SIG-M5 (cell line): Measurements from ENCODE around the gene RPS6KA2.
"Not testable (repeated sequence)": the region's sequence is repeated elsewhere in the genome, so short reads cannot be mapped to it uniquely, and the experiment has no call there.

Experiments
- DNase-seq: peaks from one replicate; lab custom pipeline; 2025; lab: John Stamatoyannopoulos, UW

The RPS6KA2 gene

DNA sequence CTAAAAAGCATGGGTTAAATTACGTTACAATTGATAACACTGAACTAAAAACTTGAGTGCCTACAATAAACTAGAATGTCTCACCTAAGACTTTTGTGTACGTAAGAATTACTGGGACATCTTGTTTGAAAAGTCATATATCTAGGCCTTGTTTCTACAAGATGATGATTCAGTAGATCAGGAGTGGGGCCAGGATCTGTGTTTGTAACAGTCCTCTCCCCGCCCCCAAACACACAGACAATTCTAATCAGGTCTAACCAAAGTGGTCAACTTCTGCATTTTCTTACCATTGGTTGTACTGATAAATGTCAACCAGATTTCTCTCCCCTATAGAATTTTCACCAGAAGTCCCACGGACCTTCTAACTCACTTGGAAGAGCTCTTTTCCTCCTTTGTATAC, 97.5 kb downstream of the RPS6KA2 start:
- no peak for DNase-seq

DNA sequence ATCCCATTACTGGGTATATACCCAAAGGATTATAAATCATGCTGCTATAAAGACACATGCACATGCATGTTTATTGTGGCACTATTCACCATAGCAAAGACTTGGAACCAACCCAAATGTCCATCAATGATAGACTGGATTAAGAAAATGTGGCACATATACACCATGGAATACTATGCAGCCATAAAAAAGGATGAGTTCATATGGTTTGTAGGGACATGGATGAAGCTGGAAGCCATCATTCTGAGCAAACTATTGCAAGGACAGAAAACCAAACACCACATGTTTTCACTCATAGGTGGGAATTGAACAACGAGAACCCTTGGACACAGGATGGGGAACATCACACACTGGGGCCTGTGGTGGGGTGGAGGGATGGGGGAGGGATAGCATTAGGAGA, 98.0 kb downstream of the RPS6KA2 start:
- DNase-seq = not testable (repeated sequence)

DNA sequence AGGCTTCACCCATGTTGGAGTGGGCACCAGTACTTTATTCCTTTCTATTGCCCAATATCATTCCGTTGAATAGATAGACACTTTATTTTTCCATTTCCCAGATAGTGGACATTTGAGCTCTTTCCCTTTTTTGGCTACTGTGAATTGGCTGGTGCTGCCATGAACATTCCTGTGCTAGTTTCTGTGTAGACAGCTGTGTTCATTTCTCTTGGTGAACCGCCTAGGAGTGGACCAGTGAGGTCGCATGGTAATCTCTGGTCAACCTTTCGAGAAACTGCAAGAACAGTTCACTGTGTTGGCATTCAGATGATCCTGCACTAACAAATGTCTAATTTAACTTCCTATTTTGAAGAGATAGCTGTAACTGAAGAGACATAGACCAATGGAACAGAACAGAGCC, 99.2 kb downstream of the RPS6KA2 start:
- DNase-seq = no peak

DNA sequence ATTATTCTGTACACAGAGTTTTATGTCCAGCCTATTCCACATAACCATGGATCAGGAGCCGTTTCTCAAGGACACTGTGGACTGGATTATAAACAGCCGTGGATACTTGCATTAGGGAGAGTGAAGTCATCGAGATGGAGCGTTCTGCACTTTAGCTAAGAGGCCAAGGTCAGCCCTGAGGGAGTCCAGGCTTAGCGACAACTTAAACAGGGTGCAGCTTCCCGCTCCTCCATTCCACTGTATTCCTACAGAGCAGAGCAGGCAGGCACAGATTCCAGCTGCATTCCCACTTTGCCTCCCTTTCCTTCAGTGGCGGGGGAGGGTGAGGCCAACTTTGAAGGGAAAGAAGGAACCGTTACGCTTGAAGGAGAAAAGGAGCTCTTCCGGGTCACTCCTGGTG, 100.1 kb downstream of the RPS6KA2 start:
- DNase-seq = no peak

DNA sequence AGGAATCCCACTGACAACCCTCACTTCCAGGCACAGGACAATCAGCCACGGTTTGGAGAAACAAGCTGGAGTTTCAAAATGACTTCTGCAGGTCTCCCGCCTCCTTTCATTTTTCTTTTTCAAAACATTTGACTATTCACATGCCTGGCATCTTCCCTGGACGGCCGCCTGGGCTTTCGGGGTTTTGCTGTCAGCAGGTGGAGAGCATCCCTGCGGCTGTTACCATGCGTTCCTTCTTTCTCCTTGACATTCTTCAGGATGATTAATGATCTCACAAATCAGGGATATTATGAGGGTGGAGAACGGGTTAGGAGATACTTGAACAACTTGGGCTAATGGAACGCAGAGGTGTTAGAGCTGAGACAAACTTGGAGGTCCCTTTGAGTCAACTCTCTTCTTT, 101.5 kb downstream of the RPS6KA2 start:
- no peak for DNase-seq

DNA sequence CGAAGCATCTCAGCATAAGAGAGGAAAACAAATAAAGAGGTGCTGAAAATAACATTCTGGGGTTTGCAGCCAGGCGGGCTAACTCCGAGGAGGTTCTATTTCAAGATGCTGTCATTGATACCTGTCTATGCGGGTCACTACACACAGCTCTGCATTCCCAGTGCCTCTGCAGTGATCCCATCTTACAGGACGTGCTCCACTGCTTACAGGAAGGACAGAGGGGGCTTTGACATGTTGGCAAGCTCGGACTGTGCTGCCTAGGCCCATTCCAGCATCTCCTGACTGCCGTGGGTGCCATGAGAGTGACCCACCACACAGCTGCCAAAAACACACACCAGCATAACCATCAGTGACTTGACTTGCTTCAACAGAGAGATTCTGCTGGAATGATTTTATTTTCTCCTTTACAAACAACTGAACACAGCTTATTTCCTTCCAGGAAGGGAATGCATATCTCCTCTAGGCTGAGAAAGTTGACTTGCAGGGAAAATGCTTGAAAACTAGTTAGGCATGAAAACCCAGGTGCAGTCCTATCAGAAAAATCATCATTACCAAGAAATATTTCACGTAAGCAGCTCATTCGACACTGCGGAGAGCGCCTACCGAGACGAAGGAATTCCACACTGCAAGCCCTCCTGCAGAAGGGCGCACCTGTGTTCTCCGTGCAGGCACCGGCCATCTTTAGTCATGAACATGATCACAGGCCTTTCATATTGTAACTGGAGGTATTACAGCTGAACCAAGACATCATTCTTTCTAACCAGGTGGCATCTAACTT, 103.1 kb downstream of the RPS6KA2 start:
- DNase-seq = no peak

DNA sequence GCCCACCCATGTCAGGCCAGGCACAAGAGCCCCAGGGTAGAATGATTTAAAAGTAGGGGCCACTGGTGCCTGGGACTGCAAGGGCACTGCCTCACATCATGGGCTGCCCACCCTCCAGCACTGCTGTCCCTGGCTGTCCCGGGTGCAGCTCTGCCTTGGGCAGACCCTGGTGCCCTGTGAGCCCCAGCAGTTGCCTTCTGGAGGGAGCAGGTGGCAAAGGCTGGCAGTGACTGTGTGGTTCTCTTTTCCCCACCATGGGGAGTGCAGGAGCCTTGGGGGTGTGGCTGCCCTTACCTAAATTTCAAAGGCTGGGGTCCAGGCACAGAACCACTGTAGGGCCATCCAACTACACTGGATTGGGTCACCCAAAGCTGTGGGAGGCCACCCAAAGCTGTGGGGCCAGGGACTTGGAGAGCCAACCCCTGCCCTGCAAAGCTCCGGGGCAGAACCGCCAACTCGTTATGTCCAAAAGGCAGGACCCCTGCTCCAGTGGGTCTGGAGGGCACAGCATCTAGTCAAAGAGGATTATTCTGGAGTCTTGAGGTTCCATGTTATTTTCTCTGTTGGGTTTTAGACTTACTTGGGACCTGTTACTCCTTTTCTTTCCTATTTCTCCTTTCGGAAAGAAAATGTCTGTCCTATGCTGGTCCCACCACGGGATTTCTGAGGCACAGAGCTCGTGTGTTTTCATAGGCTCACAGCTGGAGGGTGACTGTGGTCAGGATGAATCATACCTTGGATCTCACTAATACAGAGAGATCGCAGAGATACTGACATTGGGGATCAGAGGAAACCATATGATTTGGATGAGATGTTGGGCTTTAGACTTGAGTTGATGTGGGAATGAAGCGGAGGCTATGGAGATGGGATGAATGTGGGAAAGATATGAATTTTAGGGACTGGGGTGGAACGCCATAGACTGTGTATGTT, 105.9 kb downstream of the RPS6KA2 start:
- DNase-seq = no peak

DNA sequence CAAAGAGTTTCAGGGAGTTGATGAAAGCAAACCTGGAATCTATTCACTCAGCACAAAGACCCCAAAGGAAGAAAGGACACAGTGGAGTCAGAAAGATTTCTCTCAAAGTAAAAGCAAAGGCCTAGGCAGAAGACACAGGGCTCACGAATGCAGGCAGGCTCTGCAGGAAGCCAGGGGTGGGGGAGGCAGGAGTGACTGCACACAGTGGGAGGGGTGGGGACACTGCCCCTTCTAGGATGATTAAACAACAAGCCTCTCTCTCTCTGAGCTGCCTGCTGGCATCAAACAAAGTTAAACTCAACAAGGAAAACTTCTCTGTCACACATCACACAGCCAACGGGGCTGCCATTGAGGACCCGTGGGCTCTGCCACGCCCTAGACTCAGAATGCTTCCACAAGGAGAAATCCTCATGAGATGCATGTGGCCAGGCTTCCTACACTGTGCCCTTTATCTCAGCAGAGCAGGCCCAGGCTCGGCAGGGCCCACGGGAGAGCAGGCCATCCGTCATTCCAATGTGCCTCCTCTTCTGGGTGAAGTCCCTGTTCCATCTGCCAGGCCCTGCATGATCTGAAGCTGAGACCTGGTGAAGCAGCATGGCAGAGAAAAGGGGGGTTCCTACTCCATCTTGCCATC, 110.7 kb downstream of the RPS6KA2 start:
- no peak for DNase-seq

DNA sequence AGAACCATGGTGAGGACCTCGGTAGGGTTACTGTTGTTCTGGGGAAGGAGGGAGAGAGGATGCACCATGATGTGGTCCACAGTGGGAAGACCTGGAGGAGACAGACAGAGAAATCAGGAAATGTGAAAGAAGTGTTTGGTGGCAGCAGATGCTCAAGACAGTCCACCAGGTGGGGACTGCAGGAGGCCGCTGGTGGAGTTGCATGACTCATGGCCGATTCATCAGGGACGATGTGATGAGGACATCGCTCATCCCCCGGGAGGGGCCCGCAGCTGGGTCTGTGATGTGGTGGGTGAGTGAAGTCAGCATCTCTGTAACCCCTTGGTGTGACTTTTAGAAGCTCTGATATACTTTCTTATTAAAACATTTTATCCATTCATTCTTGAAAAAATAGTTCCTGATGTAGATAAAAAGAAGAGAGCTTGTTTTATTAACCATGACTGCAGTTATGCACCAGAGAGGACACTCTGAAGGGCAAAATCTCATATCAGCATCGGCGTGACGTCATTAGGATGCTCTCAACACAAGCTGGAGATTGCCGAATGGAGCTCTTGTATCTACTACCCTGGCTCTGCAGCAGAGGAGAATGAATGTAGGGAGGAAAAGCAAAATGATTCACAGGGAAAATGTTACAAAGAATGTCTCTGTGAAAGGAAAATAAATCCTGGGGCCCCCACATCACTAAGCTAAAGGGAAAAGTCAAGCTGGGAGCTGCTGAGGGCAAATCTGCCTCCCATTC, 111.8 kb downstream of the RPS6KA2 start:
- no peak for DNase-seq

DNA sequence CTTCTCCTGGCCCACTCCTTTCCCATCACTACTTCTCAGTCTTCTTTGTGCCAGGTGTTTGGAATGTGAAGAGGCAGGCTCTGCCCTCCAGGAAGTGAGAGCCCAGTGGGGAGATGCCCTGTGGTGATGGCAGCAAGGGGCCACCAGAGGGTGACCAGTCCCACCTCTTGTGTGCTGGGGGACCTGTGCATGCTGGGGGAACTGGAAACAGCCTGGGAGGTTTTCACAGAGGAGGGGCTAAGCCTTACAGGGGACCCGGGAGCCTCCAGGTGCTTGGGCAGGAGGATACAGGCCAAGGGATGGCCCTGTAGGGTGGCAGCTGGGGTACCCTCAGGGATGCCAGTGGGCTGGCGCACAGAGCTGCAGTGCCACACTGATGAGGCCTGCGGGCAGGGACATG, 112.9 kb downstream of the RPS6KA2 start:
- no peak for DNase-seq

DNA sequence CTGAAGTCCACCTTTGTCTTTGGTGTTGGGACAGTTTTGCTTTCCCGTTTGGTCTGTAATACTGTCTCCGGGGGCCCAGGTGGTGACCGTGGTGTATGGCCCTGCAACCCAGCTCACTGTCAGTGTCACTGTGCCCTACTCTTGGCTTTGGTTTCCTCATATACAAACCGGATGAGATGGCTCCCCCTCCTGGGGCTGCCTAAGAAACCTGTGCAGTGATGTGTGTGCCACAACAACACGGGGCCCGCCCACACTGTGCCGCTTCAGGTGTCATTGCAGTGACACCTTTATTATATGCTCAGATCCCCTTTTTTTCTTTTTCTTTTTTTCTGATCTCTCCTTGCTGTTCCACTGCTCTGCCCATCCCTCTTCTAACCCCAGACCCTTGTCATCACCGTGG, 114.5 kb downstream of the RPS6KA2 start:
- DNase-seq = no peak

DNA sequence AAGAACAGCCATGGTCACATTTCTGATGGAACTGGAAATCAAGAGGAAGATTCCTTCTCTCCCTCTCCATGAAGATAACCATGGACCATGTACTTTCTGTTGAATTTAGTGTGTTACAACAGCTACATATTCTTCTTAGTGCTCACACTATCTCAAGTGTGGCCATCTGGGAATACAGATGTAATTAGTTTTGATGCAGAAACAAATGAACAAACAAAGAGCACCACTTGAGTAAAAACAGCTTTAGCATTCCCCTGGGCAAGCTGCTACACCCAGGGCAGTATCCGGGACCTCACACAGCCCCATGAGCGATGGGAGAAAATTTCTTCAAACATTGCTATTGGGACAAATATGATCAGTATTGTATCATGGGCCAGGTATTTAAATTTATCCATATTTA, 115.7 kb downstream of the RPS6KA2 start:
- DNase-seq = no peak

DNA sequence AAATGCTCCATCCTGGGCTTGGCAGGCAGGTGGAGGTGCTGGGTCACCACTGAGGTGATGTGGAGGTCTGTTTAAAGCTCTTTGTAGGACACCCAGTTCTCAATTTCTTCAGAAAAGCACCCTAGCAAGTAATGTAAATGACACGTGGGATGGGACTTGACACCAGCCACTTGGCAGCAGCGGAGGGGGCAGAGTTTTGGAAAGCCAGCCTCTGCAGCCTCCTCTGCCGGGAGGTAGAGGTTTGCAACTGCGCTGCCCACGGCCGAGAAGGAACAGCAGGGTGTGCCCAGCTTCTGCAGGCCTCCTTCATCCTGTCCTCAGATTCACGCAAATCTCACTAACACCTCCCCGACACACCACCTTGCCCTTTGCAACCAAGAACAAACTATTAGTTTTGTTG, 117.9 kb downstream of the RPS6KA2 start:
- no peak for DNase-seq

DNA sequence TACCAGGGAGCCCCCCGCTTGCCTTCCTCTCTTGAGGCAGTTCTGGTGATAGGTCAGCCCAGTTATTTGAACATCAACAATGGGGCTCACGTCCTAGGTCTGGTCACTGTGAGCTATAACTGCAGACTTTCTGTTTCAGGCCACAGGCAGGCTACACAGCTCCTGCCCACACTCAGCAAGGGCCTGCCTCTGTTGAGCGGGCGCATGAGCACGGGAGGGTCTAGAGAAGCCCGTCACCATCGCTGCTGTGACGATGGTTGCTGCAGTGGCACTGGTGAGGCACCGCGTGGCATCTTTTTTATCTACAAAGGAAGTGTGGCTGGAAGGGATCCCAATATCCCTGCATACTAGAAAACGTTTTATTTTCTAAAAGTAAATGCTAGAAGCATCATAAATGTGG, 118.3 kb downstream of the RPS6KA2 start:
- no peak for DNase-seq

DNA sequence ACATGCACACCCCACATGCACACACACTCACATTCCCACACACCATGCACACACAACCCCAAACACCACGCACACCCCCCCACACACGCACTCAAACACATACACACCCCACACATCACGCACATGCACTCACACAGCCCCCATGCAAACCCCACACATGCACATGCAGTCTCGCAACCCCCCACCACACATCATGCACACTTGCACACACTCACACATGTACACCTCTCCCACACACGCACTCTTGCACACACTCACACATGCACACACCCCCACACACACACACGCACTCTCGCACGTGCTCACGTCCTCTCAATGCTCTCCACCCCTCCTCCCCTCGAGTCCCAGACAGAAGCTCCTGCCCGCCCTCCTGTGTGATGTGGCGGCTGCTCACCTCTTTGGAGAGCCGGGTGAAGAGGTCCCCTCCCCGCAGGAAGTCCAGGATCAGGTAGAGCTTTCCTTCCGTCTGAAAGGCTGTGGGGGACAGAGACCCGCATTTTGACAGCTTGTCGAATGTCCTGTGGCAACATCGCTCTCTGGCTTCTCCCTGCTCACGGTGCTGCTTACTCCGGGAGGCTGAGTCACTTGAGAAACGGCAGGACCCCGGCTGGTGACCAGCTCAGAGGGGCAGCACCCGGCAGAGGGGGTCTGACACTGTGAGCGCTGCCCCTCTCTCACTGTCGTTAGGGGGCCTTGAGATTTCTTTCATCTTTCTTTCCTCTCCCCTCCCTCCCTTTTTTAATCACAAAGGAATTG, 119.1 kb downstream of the RPS6KA2 start:
- no peak for DNase-seq

DNA sequence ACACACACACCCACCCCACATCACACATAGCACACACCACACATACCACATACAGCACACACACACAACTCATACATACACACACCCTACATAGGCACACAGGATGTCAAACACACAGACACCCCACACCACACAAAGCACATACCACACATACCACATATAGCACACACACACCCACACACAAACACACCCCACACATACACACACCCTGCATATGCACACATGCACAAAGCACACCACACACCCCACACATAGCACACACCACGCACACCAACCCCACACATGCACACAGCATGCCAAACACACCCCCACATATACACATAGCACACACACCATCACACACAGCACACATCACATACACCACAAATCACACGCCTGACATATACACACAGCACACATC, 119.7 kb downstream of the RPS6KA2 start:
- no peak for DNase-seq

DNA sequence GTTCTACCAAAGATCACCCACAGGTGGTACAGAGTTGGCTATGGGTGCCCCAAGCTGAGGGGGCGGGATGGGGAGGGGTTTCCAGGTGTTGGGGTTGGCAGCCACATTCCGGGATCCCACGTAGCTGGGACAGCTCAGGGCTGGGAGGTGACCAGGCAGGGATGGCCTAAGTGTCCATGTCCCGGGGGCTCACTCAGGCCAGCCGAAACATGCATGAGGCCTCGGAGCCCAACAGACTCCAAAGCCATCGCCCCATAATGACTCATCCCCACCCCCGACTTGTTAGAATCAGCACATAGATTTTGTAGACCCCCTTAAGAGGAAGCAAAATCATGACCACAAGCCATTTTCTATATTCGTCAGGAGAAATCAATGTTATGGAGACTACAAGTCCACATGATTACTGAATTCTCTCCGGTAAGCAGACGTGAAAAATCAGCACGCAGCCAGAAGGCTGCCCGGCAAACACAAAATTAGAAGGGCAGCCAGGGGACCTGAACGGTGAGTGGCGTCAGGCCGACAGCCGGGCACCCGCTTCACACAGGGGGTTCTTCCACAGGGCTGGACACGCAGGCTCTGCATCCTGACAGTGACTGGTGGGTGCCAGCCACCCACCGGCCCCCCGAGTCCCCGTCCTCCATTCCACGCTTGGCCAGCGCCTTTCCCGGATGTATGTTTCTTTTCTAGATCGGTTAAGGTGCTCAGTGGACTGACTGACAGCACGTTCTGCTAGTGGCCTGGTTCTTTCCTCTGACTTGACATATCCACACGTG, 121.7 kb downstream of the RPS6KA2 start:
- no peak for DNase-seq

DNA sequence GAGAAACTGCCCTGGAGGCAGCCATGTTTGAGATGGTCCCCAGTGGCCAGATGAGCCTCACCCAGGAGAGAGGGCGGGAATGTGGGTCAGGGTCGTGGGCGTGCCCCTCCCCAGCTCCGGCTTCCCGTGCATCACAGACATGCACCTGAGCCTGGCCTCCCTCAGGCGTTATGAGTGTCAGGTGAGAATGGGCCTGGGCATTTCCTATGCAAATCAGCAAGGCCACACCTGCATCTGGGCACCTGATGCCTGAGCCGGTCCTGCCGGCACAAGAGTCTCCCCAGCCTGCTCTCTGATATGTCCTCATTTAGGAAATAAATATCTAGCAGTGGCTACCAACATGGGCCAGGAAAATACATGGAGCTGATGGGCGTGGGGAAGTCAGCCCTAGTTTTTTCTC, 123.0 kb downstream of the RPS6KA2 start:
- DNase-seq = no peak

DNA sequence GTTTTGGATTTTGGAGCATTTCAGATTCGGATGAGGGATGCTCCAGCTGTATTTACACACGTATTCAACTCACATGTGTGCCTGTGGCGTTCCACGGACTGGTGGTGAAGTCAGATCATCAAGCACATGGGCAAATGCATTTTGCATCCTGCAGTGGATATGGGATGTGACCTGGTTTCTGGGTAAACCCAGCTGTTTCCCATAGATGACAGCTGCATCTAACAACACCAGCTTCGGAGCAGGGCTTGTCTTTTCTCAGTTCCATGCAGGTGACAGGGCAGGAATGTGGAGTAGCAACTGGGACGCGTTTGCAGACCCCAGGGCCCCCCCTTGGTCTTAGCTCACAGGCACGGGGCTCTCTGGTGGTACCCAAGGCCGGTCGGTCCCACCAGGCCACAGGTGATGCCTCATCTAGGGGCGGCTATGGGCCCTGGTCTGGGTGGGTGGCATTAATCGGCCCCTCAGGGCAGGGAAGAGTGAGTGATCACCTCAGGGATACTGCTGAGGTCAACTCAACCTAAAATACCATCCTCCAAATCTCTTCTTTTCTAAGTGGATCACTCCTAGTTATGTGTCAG, 123.8 kb downstream of the RPS6KA2 start:
- DNase-seq = no peak

DNA sequence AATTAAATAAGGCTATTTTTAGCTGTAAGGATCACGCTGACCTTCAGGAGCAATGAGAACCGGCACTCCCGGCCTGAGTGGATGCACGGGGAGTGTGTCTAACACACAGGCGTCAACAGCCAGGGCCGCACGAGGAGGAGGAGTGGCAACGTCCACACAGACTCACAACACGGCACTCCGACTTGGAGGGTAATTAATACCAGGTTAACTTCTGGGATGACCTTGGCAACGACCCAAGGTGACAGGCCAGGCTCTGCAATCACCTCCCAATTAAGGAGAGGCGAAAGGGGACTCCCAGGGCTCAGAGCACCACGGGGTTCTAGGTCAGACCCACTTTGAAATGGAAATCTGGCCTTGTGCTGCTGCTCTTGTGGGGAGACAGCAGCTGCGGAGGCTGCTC, 124.6 kb downstream of the RPS6KA2 start:
- no peak for DNase-seq
